ENCODE results near the gene BPTF. TPM values are rescaled to one million over a fixed set of nuclear protein-coding genes. Genes with fewer than 3 reads are reported as not detected.

BPTF gene
- total RNA-seq, 1 donor from 2014 or later: 38.0 TPM

DNA sequence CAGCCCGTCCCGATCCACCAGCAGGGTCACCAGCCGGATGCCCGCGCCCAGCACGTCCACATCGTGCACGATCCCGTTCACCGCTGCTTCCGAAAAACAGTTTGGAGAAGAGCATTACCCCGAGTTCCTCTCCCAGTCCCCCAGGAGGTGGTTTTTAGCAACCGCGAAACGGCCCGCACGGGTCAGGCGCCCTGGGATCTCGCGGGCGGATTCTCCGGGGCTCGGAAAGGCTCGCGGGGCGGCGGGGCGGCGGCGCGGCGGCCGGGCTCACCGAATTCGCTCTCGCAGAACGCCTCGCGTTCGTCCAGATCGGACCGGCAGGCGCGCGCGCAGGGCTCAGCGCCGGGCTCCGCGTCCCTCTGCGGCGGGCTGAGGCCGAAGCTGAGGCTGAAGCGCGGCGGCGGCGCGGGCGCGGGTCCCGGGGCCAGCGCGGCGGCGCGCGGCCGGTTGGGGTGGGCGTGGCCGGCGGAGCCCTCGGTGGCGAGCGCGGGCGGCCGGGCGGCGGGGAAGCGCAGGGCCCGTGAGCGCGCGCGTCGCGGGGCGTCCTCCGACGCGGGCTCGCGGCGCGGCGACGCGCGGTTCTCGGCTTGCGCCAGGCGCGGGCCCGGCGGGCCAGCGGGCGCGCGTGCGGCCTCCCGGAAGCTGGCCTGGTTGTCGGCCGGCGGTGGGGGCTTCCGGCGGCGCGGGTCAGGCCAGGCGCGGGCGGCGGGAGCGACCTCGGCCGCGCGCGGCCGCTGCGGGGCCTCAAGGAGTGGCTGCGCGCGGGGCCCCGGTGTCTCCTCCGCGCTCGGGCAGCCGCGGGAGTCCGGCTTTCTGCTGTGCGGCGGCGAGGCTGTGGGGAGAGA, 168.1 kb downstream of the BPTF start:
- TF ChIP-seq, protein P1, sequence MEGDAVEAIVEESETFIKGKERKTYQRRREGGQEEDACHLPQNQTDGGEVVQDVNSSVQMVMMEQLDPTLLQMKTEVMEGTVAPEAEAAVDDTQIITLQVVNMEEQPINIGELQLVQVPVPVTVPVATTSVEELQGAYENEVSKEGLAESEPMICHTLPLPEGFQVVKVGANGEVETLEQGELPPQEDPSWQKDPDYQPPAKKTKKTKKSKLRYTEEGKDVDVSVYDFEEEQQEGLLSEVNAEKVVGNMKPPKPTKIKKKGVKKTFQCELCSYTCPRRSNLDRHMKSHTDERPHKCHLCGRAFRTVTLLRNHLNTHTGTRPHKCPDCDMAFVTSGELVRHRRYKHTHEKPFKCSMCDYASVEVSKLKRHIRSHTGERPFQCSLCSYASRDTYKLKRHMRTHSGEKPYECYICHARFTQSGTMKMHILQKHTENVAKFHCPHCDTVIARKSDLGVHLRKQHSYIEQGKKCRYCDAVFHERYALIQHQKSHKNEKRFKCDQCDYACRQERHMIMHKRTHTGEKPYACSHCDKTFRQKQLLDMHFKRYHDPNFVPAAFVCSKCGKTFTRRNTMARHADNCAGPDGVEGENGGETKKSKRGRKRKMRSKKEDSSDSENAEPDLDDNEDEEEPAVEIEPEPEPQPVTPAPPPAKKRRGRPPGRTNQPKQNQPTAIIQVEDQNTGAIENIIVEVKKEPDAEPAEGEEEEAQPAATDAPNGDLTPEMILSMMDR (conservative IDR thresholded peaks at IDR 0.05; ENCODE audit: low read depth, low read length): peak; percentile 10
- peak overlapping the region; percentile 81 for H3K4me3 ChIP-seq (ENCODE audit: low read depth, low read length)
- no peak for DNase-seq (ENCODE audit: low read depth)

DNA sequence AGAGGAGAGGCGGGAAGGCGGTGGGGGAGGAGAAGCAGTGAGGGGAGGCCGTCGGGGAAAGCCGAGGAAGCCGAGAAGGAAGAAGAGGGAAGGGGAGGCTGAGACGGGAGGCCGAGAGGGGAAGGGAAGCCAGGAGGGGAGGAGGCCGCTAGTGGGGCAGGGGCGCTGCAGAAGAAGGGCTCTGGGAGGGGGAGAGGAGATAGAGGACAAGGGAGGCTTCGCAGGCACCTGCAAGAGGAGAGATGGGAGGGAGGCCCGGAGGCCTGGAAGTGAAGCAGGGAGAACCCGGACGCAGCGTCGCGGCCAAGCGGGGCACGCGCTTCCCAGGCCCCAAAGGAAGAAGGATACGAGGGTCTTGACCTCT, 168.7 kb downstream of the BPTF start:
- no peak for DNase-seq (ENCODE audit: low read depth)
- H3K4me3 ChIP-seq (ENCODE audit: low read depth, low read length): peak overlapping the region; percentile 74
- TF ChIP-seq, protein P1 (conservative IDR thresholded peaks at IDR 0.05; ENCODE audit: low read depth, low read length): no peak

DNA sequence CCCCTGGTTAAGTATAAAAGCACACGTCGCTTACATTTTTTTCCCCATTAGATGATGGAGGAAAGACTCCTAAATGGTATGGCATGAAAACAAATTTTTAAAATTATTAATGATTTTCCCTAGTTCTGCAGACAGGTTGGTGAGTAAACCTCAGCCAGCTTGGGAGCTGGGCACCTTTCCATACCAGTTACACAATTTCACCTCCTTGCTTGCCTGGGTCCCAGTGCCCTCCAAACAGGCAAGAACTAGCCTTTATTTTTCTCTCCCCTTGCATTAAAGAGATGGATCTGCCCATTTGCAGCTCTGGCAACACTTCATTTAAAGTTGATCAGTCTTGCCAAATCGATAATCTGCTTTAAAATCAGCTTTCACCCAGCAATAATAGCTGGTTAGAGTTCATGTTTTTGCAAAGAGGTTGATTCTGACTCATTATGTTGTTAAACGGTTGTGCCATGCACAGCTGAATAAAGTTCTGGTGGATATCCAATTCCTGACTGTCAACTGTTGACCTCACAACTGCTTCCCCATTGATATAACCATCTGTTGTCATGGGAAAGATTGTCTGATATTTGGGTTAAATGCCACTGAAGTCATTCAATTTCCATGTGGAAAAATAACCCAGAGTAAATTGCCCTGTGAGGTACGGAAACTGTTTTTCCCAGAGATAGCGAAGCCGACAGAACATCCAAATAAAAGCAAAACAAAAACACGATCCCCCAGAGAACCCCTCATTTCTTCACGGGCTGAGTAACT, 169.7 kb downstream of the BPTF start:
- TF ChIP-seq, protein P1 (conservative IDR thresholded peaks at IDR 0.05; ENCODE audit: low read depth, low read length): no peak
- DNase-seq (ENCODE audit: low read depth): peak; percentile 80
- H3K4me3 ChIP-seq (ENCODE audit: low read depth, low read length): peak overlapping the region; percentile 74

DNA sequence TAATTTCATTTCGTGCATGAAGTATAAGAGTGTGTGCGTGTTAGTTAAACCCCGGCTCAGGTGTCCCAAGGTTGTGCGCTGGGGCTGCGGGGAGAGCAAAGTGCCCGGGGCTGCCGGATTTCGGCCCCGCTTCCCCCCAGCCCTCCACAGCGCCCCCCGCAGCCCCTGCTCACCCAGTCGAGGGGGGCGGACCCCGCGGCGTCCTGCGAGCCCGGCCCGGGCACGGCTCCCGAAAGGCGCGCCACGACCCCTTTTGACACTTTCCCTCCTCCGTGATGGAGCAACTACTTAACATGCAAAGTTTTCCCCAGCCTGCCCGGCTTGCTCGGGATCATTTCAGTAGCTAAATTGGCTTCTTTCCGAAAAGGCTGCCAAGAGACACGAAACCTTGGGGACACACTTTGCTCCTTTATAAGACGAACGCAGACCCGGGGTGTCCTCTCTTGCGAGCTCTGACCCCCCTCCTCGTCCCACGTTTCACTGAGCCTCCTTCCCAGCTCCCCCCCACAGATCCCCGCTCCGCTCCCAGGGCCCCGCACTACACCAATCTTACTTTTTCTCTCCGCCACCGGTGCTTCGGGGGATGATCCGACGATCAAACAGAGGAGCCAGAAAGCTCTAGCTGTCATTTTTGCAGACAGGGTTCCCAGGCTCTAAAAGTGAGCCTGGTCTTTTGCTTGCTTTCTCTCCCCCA, 170.4 kb downstream of the BPTF start:
- DNase-seq (ENCODE audit: low read depth): no peak
- TF ChIP-seq, protein P1 (conservative IDR thresholded peaks at IDR 0.05; ENCODE audit: low read depth, low read length): no peak
- H3K4me3 ChIP-seq (ENCODE audit: low read depth, low read length): peak overlapping the region; percentile 62

DNA sequence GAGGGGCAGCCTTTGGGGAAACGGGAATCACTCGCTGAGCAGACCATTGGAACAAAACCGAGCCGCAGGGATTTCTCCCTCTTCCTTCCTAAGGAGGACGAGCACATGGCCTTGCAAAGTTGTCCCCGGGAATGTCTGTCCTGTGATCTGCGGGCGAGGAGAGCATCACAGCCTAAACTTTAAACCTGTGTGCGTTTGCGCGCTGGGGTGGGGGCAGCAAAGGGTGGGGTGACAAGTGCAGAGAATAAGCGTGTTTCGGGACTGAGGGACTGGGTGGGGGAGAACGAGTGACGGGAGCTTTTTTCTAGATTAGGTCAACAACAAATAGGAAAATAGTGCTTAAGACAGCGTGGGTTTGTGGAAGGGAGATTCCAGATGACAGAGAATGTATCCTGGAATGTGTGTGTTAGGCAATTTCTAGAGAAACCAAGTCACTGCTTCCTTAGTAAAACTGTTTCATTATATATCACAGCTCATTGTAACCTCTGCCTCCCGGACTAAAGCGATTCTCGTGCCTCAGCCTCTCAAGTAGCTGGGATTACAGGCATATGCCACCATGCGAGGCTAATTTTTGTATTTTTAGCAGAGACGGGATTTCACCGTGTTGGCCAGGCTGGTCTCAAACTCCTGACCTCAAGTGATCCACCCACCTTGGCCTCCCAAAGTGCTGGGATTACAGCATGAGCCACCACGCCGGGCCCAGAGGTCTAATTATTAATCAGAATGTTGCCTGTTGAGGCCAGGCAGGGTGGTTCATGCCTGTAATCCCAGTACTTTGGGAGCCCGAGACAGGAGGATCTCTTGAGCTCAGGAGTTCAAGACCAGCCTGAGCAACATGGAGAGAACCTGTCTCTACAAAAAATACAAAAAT, 171.2 kb downstream of the BPTF start, which contains the start of gene C17orf58:
Gene C17orf58 (minus strand): TSS at position 169 of the 871 bp plus-strand sequence. CDS start 271 bp downstream, outside the sequence.
- DNase-seq (ENCODE audit: low read depth): peak; percentile 46
- peak within 1 kb of the TSS; percentile 62 for H3K4me3 ChIP-seq (ENCODE audit: low read depth, low read length)

DNA sequence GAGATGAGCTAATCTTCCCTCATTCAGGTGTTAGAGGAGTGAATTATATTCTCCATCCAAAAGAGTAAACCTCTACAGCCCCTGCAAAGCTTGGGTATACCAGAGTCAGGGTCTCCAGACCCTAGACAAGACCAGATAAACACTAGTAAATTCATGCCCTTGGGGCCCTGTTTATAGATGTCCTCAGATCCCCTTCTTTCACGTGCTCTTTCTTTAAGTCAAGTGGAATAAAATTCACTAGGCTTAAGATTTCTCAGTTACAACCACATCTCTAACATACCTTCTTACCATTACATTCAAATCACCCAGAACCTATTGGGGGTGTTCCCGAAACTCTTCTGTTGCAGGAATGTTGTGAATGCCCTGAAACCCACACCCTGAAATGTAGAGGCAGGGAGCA, 173.2 kb downstream of the BPTF start:
- TF ChIP-seq, protein P1 (conservative IDR thresholded peaks at IDR 0.05; ENCODE audit: low read depth, low read length): no peak
- no peak for DNase-seq (ENCODE audit: low read depth)
- no peak overlapping the region for H3K4me3 ChIP-seq (ENCODE audit: low read depth, low read length)

Measured in epithelial cell of proximal tubule (primary cell).